AML-193 (cell line): ENCODE measurements around the gene SLC25A23.
A peak's percentile ranks its signal among the peaks of the same experiment; 100 is the strongest.

Experiments used
- DNase-seq, 2 experiments: peaks; one replicate each; lab custom pipeline; 2025; lab: John Stamatoyannopoulos, UW

Gene SLC25A23

DNA sequence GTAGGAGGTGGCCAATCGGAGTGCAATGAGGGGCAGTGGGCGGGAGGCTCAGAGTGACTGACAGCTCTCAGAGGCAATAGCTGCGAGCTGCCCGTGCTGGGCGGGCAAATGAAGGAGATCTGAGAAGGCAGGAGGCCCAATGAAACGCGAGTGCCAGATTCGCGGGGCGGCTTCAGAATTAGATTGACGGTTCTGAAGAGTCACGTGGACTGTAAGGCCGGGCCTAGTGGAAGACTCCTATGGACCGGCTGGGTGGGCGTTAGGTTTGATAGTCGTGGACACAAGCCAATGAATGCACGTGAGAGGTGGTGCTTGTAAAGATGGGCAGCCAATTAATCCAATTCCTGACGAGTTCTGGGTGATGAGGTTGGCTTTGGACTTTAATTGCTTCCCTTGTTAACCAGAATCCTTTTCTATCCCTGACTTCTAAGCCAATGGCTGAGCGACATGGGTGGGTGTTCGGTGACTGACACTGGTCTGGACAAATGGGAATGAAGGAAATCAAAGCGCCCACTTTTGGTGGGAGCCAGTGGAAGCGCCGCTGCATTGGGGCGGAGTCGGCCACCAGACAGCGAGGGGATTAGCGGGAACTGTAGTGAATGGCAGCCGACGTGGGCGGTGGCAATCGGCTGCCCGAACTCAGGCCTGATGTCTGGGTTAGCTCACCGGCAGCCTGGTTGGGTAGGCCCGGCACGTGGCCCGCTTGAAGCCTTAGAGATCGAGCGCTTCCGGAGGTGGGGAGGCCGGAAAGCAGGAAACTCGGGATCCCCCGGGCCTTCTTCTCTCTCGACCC is 34.5 kb downstream of the SLC25A23 start:
- peak; percentile 99 to 100 for DNase-seq

DNA sequence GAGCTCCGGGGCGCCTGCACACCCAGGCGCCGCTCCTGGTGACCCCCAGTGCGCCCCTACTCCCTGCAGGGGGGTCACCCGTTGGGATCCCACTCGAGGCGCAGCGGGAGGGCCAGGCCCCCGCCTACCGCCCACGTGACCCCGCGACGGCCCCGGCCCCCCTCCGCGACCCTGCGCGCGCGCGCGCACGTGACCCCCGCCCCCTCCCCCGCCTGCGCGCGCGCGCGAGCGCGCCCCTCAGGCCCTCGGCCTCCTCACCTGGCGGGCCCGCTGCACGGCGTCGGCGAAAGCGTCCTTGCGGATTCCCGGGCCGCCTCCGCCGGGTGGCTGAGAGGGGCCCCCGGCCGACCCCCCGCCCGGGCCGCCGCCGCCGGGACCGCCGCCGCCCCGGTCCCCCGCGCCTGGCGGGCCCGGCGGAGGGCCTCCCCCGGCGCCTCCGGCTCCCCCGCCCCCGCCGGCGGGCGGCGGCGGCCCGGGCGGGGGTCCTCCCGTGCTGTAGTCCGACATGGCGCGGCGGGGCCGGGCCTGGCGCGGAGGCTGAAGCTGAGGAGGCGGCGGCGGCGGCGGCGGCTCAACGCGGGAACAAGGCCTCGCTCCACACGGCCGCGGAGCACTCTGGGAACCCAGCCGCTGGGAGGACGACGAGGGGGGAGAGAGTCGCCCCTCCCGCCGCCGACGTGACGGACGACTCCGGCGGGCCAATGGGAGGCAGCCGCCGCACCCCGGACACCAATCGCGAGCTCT is 35.2 kb downstream of the SLC25A23 start, which contains the start of gene KHSRP:
KHSRP (minus strand) TSS at position 617 of the 744 bp plus-strand sequence; CDS start at position 507, 110 bp downstream.
- DNase-seq: no peak

DNA sequence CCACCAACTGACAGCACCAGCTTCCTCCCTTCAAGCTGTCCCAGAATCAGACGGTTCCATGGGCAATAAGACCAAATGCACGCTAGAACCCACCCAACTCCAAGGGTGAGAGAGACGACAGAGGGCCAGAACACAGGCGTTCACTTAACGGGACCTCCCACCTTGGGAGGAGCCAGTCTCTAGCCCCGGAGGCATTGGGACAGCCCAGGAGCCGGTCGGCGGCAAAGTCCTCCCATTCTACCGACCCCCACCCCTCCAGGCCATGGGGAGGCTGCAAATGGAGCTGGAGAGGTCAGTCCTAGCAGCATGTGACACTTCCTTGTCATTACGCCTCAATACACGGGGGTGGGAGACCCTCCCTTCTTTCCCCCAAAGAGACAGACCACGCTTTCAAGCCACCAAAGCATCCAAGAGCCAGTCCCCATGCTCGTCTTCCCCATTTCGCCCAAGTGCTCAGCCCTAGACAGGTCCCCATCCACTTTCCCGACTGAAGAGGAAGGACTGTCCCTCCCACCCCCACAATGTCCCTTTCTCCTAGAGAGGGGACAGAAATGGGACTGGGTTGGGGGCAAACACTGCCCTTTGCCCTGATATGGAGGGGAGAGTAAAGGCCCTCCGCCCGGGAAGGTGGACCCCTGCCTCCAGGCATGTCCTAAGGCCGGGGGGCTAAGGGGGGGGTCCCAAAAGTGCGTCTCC is 35.9 kb downstream of the SLC25A23 start:
- peak; percentile 11 to 18 for DNase-seq

- DNase-seq: no peak
Measured at GRCh38 chr19:6421075-6422014, 38.2 kb downstream of the SLC25A23 start.

GRCh38 chr19:6418562-6418932 is 41.0 kb downstream of the SLC25A23 start:
- DNase-seq: no peak

DNA sequence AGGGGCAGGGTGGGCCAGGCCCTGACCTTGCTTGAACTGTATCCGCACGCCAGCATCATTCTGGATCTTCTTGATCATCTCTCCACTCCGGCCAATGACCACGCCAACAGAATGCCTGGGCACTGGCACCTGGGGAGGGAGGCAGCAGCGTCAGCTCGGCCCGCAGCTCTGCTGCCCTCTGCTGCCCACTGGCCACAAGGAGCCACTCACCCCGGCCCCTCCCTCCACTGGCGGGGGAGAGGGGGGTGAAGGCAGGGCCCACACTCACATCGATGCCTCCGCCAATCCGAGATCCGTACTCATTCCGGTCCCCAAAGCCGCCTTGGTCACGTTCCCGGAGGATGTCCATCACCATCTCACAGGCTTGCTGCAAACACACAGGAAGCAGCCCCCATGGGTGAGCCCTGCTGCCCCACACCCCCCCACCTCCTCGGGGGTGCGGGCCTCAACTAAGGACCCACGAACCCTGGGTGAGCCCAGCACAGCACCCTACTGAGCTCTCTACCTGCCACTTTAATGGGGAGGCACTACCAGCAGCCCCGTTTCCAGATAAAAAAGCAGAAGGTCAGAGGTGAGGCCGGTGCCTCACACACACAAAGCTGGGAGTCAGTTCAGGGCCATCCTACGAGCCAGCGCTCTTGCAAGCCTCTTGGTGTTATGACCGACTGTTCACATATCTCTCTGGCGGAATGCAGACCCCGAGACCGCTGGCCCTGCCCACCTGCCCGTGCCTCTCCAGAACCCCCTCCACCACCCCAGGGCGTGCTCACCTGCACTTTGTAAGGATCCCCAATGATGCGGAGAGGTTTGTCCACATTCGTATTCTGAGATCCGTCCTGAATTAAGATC is 41.7 kb downstream of the SLC25A23 start:
- no peak for DNase-seq

GRCh38 chr19:6416658-6417405 is 42.8 kb downstream of the SLC25A23 start:
- no peak for DNase-seq

GRCh38 chr19:6415591-6416190 is 43.9 kb downstream of the SLC25A23 start:
- DNase-seq: no peak

- no peak for DNase-seq
Measured at GRCh38 chr19:6414793-6415590, 44.6 kb downstream of the SLC25A23 start.

DNA sequence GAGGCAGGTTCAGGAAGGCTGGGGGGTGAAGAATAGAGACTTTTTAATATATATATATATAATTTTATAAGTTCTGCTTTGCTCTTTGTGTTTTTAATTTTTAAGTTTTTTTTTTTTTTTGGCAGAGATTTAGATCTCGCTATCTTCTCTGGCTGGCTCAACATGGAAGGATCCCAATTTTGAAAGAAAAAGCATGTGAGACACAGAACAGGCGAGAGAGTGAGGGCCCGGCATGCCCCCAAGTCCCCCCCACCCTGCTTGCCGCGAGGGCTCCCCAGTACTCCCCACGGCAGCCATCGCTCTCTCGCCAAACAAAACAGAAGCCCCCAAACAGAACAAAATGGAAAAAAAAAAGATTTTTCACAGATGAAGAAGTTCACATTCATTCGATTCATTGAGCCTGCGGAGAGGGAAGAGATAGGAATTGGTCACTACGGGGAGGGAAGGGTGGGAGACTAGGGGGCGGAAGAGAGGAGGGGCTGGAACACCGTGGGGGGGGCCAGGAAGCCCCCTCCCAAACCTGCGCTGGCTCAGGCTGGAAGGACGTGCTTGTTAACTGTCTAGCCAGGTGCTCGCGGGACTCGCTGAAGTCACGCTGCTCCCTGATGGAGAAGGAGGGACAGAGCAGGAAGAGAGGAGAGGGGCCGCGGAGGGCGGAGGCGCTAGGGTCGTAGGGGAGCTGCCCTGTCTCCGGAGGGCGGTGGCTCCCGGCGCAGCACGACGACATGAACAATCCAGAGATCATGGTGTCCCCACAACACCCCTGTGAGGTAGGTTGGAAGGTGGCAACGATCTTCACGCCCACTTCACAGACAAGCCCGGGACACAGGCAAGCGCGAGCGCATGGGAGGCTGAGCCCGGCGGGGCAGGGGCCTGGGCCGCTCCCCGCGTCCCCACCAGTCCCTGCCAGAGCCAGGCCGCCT is 45.6 kb downstream of the SLC25A23 start:
- DNase-seq: no peak

GRCh38 chr19:6413291-6413690 is 46.3 kb downstream of the SLC25A23 start:
- DNase-seq: no peak

GRCh38 chr19:6412447-6413091 is 47.0 kb downstream of the SLC25A23 start:
- no peak for DNase-seq

DNA sequence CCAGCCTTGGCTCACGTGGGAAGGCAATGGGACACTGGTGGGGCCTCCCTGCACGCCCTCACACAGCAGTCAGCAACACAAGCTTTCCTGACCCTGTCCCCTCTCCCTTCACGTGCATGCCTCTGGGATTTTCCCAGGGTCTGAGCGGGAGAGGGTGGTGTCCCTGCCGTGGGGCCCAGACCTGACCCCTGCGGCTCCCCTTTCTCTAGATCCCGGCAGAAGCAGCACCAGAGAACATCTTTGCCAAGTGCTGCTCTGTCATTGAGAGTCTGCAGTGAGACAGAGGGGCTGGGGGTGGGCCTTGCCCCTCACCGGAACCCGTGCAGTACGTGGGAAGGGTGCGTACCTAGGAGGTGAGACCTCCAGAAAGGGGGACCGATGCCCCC is 47.5 kb downstream of the SLC25A23 start:
- no peak for DNase-seq

- no peak for DNase-seq
Measured at GRCh38 chr19:6409346-6409745, 50.2 kb downstream of the SLC25A23 start.

GRCh38 chr19:6406401-6406800 is 53.2 kb downstream of the SLC25A23 start:
- no peak for DNase-seq

- no peak for DNase-seq
Measured at GRCh38 chr19:6402837-6403608, 56.6 kb downstream of the SLC25A23 start.
